ENCODE results near the gene COL5A2. TPM values are rescaled to one million over a fixed set of nuclear protein-coding genes. Genes with fewer than 3 reads are reported as not detected.

The COL5A2 gene
- total and polyA plus RNA-seq, 10 of the 15 experiments (the other 5 are each of a cell fraction or from before 2014, with no cell fraction given): 0.04 to 0.85 (median 0.39) TPM

GRCh38 chr2:189013671-189014448 lies 165.7 kb downstream of the COL5A2 start:
- 0% methylated on average over 2 of the region's 2 CpGs for WGBS (ENCODE audit: insufficient coverage, insufficient replicate concordance, low lambda C conversion rate, missing lambda C conversion rate)
- Histone ChIP-seq H4K20me1 (ENCODE audit: control insufficient read depth, insufficient read depth) (no peaks in the 10 kb centered on the region), H3K79me2 (ENCODE audit: control insufficient read depth, insufficient read depth, low read length) (no peaks in the 10 kb centered on the region), H3K36me3 (ENCODE audit: control insufficient read depth in 2 of 2, insufficient read depth in 2 of 2, low read length in 1 of 2) (no peaks in the 10 kb centered on the region), H3K4me2 (ENCODE audit: control insufficient read depth, insufficient read depth) (no peak overlapping the region), H3K27me3 (replicated peaks in 1 of 2; ENCODE audit: control insufficient read depth in 2 of 2, insufficient read depth in 2 of 2, low read length in 1 of 2) (no peaks in the 10 kb centered on the region), H3K4me1 (ENCODE audit: control insufficient read depth, insufficient read depth, low read length) (no peaks in the 10 kb centered on the region), H3K9ac (ENCODE audit: control insufficient read depth, insufficient read depth, low read length) (no peak overlapping the region), H3K27ac (ENCODE audit: control insufficient read depth, insufficient read depth) (no peak overlapping the region), H3K9me3 (replicated peaks; ENCODE audit: control insufficient read depth, insufficient read depth, low read length) (no peaks in the 10 kb centered on the region), H2AFZ (ENCODE audit: control insufficient read depth, low read depth, low read length) (no peak overlapping the region), H3K4me3 (no peak overlapping the region)
- ChIA-PET SMC1A (ENCODE audit: uncharacterized antibody, unreplicated experiment) (interaction anchor here (0.7 to 1.0 kb wide), 3 partner anchors 29 to 184 kb away, joined by 3 read pairs; no protein-coding TSS in a partner anchor), CTCF (interaction anchor here (0.6 to 1.9 kb wide), 3 partner anchors 10 to 816 kb away, joined by 3 to 5 read pairs (median 4); no protein-coding TSS in a partner anchor), POLR2A (no interaction called here), RAD21 (ENCODE audit: unreplicated experiment) (no interaction called here)
- no TSS peak for BruUV-seq (replicated peaks)
- in situ Hi-C loops (cut with MboI) (no loop called here), intact Hi-C loops (cut with micrococcal nuclease; ENCODE audit: unreplicated experiment) (no loop called here)
- DNase-seq (ENCODE audit: low read depth, low spot score): no peak
- TF ChIP-seq NR2C1 (IDR thresholded peaks at IDR 0.05) (no peak), CHD2 (IDR thresholded peaks at IDR 0.05; ENCODE audit: borderline replicate concordance, low read depth, low read length) (no peak), KDM1A (IDR thresholded peaks at IDR 0.05; ENCODE audit: borderline replicate concordance) (no peak), RFX5 (IDR thresholded peaks at IDR 0.05; ENCODE audit: low read depth, low read length) (no peak), SUPT20H (IDR thresholded peaks at IDR 0.05; ENCODE audit: borderline replicate concordance, control insufficient read depth, low read depth, low read length) (no peak), ZNF217 (IDR thresholded peaks at IDR 0.05) (no peak)
- FAIRE-seq: no peak
- ATAC-seq: no peak

GRCh38 chr2:189013031-189013430 lies 166.5 kb downstream of the COL5A2 start:
- CTCF ChIA-PET: interaction anchor here (0.6 to 1.9 kb wide), 3 partner anchors 11 to 816 kb away, joined by 3 to 5 read pairs (median 4); no protein-coding TSS in a partner anchor
- POLR2A ChIA-PET: no interaction called here
- ATAC-seq (no peak), DNase-seq (ENCODE audit: low read depth, low spot score) (no peak), FAIRE-seq (no peak)
- no peak overlapping the region for H3K4me2 ChIP-seq (ENCODE audit: control insufficient read depth, insufficient read depth)
- RAD21 ChIA-PET (ENCODE audit: unreplicated experiment): no interaction called here
- H3K27ac ChIP-seq (ENCODE audit: control insufficient read depth, insufficient read depth): no peak overlapping the region
- H2AFZ ChIP-seq (ENCODE audit: control insufficient read depth, low read depth, low read length): no peak overlapping the region
- H4K20me1 ChIP-seq (ENCODE audit: control insufficient read depth, insufficient read depth): no peaks in the 10 kb centered on the region
- no peaks in the 10 kb centered on the region for H3K9me3 ChIP-seq (replicated peaks; ENCODE audit: control insufficient read depth, insufficient read depth, low read length)
- no peak overlapping the region for H3K4me3 ChIP-seq
- 10% methylated on average over 3 of the region's 3 CpGs for WGBS (ENCODE audit: insufficient coverage, insufficient replicate concordance, low lambda C conversion rate, missing lambda C conversion rate)
- intact Hi-C loops (cut with micrococcal nuclease; ENCODE audit: unreplicated experiment): no loop called here
- SMC1A ChIA-PET (ENCODE audit: uncharacterized antibody, unreplicated experiment): no interaction called here
- H3K79me2 ChIP-seq (ENCODE audit: control insufficient read depth, insufficient read depth, low read length): no peaks in the 10 kb centered on the region
- no peak overlapping the region for H3K9ac ChIP-seq (ENCODE audit: control insufficient read depth, insufficient read depth, low read length)
- H3K36me3 ChIP-seq (ENCODE audit: control insufficient read depth in 2 of 2, insufficient read depth in 2 of 2, low read length in 1 of 2): no peaks in the 10 kb centered on the region
- no peaks in the 10 kb centered on the region for H3K4me1 ChIP-seq (ENCODE audit: control insufficient read depth, insufficient read depth, low read length)
- H3K27me3 ChIP-seq (replicated peaks in 1 of 2; ENCODE audit: control insufficient read depth in 2 of 2, insufficient read depth in 2 of 2, low read length in 1 of 2): no peaks in the 10 kb centered on the region
- in situ Hi-C loops (cut with MboI): no loop called here
- BruUV-seq (replicated peaks): no TSS peak
- TF ChIP-seq ZNF384 (IDR thresholded peaks at IDR 0.05; ENCODE audit: borderline replicate concordance, low read depth, low read length) (no peak), YY1 (IDR thresholded peaks at IDR 0.05; ENCODE audit: low read depth, low read length) (no peak), ZNF217 (IDR thresholded peaks at IDR 0.05) (no peak), TCF7 (IDR thresholded peaks at IDR 0.05; ENCODE audit: borderline replicate concordance) (no peak), TBL1XR1 (IDR thresholded peaks at IDR 0.05; ENCODE audit: low read depth, low read length) (no peak), RBBP5 (conservative IDR thresholded peaks at IDR 0.05) (no peak), ATF2 (IDR thresholded peaks at IDR 0.05; ENCODE audit: low read length) (no peak), KDM1A (IDR thresholded peaks at IDR 0.05; ENCODE audit: borderline replicate concordance) (no peak), BCLAF1 (IDR thresholded peaks at IDR 0.05) (no peak)

All from GM12878 (cell line).